ENCODE measurements around the gene ZNF428.
A peak's percentile ranks its signal among the peaks of the same experiment; 100 is the strongest.

Gene ZNF428

DNA sequence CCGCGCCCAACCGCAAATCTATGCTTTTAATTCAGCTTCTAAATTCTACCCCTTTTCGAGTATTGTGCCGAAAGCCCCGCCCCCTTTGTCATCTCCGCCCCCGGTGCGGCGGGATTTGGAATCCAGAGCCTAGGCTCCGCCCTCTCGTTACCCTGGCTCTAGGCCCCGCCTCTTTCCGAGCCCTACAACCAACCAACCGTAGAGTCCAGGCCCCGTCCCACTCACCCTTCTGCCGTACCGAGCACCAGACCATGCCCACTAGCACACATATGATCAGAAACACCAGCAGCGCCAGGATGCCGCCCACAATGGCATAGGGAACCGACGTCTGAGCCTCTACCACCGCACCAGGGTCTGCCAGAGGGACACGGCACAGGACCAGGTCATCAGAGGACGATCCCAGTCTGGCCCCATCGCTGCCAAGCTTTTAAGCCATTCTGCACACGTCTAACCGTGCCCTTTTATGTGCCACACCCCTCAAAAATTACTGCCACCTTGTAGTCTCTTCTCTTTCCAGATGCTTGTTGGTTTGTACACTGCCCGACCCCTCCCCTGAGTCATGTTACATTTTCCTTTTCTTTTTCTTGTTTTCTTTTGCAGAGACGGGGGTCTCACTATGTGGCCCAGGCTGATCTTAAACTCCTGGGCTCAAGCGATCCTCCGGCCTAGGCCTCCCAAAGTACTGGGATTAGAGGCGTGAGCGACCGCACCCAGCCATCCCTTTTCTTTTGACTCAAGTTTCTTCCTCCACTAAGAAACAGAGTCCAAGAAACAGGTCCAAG lies 4.7 kb upstream of the ZNF428 start:
- Histone ChIP-seq H3K4me3 (ENCODE audit: low read depth, low read length, poor library complexity, severe bottlenecking) (no peak overlapping the region), H3K9ac (ENCODE audit: low read length) (no peak overlapping the region), H4K20me1 (ENCODE audit: insufficient read depth, low read length) (no peaks in the 10 kb centered on the region), H2AFZ (ENCODE audit: low read length) (no peak overlapping the region), H3K4me2 (ENCODE audit: low read length) (no peak overlapping the region), H3K27me3 (ENCODE audit: insufficient read depth, low read length) (no peaks in the 10 kb centered on the region), H3K4me1 (ENCODE audit: insufficient read depth, low read length, severe bottlenecking) (peaks cover 11% of the 10 kb centered on the region), H3K9me3 (ENCODE audit: low read length) (no peaks in the 10 kb centered on the region), H3K36me3 (ENCODE audit: insufficient read depth, low read length) (no peaks in the 10 kb centered on the region), H3K79me2 (ENCODE audit: insufficient read depth, low read length) (0 out of 2 replicates have a peak, but pooled peaks cover under 1% of the 10 kb centered on the region), H3F3A (ENCODE audit: insufficient read depth, low read length) (peaks cover 4% of the 10 kb centered on the region; the same call in 1 of the 2 replicates), H3K27ac (ENCODE audit: low read depth, low read length, poor library complexity, severe bottlenecking) (peak overlapping the region; percentile 37), H3K9me2 (ENCODE audit: low read depth, low read length) (no peaks in the 10 kb centered on the region)
- no peak for TF ChIP-seq EZH2 (IDR thresholded peaks at IDR 0.05; ENCODE audit: borderline replicate concordance, low read length)
- TF ChIP-seq, protein P1, sequence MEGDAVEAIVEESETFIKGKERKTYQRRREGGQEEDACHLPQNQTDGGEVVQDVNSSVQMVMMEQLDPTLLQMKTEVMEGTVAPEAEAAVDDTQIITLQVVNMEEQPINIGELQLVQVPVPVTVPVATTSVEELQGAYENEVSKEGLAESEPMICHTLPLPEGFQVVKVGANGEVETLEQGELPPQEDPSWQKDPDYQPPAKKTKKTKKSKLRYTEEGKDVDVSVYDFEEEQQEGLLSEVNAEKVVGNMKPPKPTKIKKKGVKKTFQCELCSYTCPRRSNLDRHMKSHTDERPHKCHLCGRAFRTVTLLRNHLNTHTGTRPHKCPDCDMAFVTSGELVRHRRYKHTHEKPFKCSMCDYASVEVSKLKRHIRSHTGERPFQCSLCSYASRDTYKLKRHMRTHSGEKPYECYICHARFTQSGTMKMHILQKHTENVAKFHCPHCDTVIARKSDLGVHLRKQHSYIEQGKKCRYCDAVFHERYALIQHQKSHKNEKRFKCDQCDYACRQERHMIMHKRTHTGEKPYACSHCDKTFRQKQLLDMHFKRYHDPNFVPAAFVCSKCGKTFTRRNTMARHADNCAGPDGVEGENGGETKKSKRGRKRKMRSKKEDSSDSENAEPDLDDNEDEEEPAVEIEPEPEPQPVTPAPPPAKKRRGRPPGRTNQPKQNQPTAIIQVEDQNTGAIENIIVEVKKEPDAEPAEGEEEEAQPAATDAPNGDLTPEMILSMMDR (IDR thresholded peaks at IDR 0.05; ENCODE audit: low read length): no peak

DNA sequence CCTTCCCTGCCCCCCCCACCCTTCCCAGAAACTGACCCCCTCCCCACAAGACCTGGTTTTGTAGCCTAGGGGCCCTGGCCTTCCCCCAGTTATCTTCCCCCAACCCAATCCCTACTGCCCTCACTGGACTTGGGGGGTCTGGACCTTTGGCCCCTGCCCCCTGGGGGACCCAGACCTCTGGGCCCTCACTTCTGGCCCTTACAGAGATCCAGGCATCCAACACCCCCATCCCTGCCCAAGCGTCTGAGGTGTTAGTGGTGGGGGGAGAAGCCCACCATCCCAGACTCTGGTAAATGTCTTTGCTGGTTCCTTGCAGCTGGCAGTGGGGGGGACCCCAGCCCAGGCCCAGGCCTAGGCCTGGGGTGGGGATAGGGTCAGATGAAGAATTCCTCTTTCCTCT lies 3.5 kb upstream of the ZNF428 start:
- H3K9me3 ChIP-seq (ENCODE audit: low read length): no peaks in the 10 kb centered on the region
- peaks cover 4% of the 10 kb centered on the region; the same call in 1 of the 2 replicates for H3F3A ChIP-seq (ENCODE audit: insufficient read depth, low read length)
- no peak overlapping the region for H3K9ac ChIP-seq (ENCODE audit: low read length)
- no peak overlapping the region for H3K27ac ChIP-seq (ENCODE audit: low read depth, low read length, poor library complexity, severe bottlenecking)
- no peaks in the 10 kb centered on the region for H3K9me2 ChIP-seq (ENCODE audit: low read depth, low read length)
- H3K27me3 ChIP-seq (ENCODE audit: insufficient read depth, low read length): no peaks in the 10 kb centered on the region
- no peaks in the 10 kb centered on the region for H4K20me1 ChIP-seq (ENCODE audit: insufficient read depth, low read length)
- no peak overlapping the region for H3K4me2 ChIP-seq (ENCODE audit: low read length)
- H3K4me3 ChIP-seq (ENCODE audit: low read depth, low read length, poor library complexity, severe bottlenecking): no peak overlapping the region
- peaks cover 10% of the 10 kb centered on the region for H3K79me2 ChIP-seq (ENCODE audit: insufficient read depth, low read length)
- TF ChIP-seq, protein P1 (IDR thresholded peaks at IDR 0.05; ENCODE audit: low read length): no peak
- no peak for TF ChIP-seq EZH2 (IDR thresholded peaks at IDR 0.05; ENCODE audit: borderline replicate concordance, low read length)
- H3K4me1 ChIP-seq (ENCODE audit: insufficient read depth, low read length, severe bottlenecking): peaks cover 19% of the 10 kb centered on the region
- H3K36me3 ChIP-seq (ENCODE audit: insufficient read depth, low read length): no peaks in the 10 kb centered on the region
- H2AFZ ChIP-seq (ENCODE audit: low read length): no peak overlapping the region

DNA sequence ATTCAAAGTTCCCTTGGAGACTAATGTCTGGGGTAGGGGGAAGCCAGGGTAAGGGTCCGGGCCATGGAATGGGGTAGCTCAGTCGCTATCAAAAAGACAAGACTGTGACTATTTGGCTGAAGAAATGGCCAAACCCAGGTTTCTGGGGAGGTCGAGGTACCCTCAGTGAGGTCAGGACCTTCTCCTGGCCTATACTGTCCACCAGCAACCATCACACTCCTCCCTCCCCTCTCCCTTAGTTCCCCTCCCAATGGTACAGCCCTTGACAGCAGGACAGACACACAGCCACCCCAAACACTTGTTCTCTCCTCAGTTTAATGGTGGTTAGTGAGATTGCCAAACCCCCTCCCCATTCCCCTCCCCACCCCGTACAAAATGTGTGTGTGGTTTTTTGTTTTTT lies 2.6 kb upstream of the ZNF428 start:
- peaks cover 26% of the 10 kb centered on the region for H3K4me1 ChIP-seq (ENCODE audit: insufficient read depth, low read length, severe bottlenecking)
- H3K79me2 ChIP-seq (ENCODE audit: insufficient read depth, low read length): peaks cover 16% of the 10 kb centered on the region
- H4K20me1 ChIP-seq (ENCODE audit: insufficient read depth, low read length): no peaks in the 10 kb centered on the region
- peaks cover 4% of the 10 kb centered on the region; the same call in 1 of the 2 replicates for H3F3A ChIP-seq (ENCODE audit: insufficient read depth, low read length)
- H3K4me3 ChIP-seq (ENCODE audit: low read depth, low read length, poor library complexity, severe bottlenecking): no peak overlapping the region
- no peaks in the 10 kb centered on the region for H3K27me3 ChIP-seq (ENCODE audit: insufficient read depth, low read length)
- no peaks in the 10 kb centered on the region for H3K9me3 ChIP-seq (ENCODE audit: low read length)
- H3K4me2 ChIP-seq (ENCODE audit: low read length): no peak overlapping the region
- H3K9ac ChIP-seq (ENCODE audit: low read length): no peak overlapping the region
- no peak overlapping the region for H2AFZ ChIP-seq (ENCODE audit: low read length)
- H3K9me2 ChIP-seq (ENCODE audit: low read depth, low read length): no peaks in the 10 kb centered on the region
- H3K27ac ChIP-seq (ENCODE audit: low read depth, low read length, poor library complexity, severe bottlenecking): no peak overlapping the region
- H3K36me3 ChIP-seq (ENCODE audit: insufficient read depth, low read length): no peaks in the 10 kb centered on the region
- TF ChIP-seq EZH2 (IDR thresholded peaks at IDR 0.05; ENCODE audit: borderline replicate concordance, low read length): no peak
- TF ChIP-seq, protein P1 (IDR thresholded peaks at IDR 0.05; ENCODE audit: low read length): no peak

Measured in OCI-LY1 (cell line).